Erythroblast (primary cell): ENCODE measurements around the gene TESK2.

Experiments used
- GATA1 ChIP-seq: IDR thresholded peaks from 2 replicates; pipeline ENCODE4 v1.6.1; 2011; ENCODE audit warnings: low read depth, mild to moderate bottlenecking, control low read depth, low read length, moderate library complexity
- POLR2A ChIP-seq: IDR thresholded peaks from 2 replicates; pipeline ENCODE4 v1.6.1; 2011; ENCODE audit warnings: mild to moderate bottlenecking, low read length

DNA sequence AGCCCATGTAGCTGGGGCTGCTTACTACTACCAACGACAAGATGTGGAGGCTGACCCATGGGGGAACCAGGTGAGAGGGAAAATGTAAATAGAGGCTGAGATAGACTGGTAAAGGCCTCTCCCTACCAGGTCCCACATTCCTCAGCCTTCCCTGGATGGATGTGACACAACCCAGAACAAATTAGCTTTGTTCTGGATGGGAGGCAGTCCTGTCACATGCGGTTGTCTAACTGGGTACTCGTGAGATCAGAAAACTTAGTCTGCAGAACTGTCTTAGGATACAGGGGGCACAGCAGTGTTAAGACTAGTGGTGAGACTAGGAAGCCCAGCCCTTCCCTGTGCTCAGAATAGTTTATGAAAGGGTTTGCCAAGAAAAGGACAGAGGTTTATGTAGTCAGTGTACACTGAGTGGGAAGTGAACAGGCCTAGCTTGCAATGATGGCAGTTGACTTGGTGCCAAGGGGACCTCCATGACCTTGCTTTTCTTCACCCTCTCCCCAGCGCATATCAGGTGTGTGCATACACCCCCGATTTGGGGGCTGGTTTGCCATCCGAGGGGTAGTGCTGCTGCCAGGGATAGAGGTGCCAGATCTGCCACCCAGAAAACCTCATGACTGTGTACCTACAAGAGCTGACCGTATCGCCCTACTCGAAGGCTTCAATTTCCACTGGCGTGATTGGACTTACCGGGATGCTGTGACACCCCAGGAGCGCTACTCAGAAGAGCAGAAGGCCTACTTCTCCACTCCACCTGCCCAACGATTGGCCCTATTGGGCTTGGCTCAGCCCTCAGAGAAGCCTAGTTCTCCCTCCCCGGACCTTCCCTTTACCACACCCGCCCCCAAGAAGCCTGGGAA lies 17.6 kb upstream of the TESK2 start:
- TF ChIP-seq POLR2A (no peak), GATA1 (no peak)
